GM21717 (cell line): ENCODE measurements around the gene PRKG1.
"Not testable (repeated sequence)": the region's sequence is repeated elsewhere in the genome, so short reads cannot be mapped to it uniquely, and the experiment has no call there.

Experiments used
- ATAC-seq: cut with Tn5 transposase; IDR thresholded peaks from one replicate; pipeline ENCODE4 v1.9.1; 2021; ENCODE audit warnings: mild to moderate bottlenecking, moderate library complexity; ENCODE audit not compliant: unreplicated experiment

Gene PRKG1

GRCh38 chr10:51168086-51168815, 94.0 kb downstream of the PRKG1 start:
- no peak for ATAC-seq

DNA sequence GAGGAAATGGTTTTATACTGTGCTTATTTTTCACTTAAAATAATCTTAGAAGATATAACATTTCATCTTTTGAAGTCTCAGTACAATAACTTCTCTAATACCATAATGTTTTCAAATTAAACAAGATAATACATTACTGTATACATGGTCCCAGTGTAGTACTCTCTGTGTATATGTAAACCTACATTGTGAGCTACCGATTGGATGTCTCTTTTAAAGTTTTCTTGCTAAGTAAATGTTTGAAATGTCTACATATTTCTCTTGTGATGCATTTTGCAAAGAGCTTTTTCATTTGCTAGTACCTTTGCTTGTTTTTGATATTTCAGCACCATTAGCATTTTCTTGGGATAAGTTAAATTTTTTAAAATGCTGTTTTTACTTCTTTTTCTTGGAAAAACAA, 94.8 kb downstream of the PRKG1 start:
- ATAC-seq: no peak

DNA sequence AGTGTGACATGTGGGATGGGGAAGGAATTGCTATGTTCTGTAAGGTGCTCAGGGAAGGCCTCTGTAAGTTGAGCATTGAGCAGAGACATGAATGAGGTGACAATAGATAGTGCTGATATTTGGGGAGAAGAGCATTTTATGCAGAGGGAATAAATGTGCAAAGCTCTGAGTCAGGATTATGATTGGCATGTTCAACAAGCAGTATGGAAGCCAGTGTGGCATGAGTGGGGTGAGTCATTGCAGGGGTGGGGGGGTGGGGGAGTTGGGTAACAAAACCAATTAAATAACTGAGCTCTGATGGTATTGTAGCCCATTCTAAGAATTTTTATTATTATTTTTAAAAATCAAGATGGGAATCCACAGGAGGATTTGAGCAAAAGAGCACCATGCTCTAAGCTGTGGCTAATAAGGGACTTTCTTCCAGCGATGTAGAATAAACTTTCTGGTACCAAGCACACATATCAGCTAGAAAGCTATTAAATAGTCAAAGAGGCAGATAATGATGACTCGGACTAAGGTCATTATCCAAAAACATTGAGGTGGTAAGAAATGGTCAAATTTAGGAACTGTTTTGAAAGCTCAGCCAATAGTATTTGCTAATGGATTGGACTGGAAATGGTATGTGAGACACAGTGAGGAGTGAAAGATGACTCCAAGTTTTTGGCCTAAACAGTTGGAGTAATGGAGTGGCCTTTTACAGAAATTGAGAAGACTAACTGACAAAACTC, 96.4 kb downstream of the PRKG1 start:
- ATAC-seq: no peak

GRCh38 chr10:51171946-51172345, 97.7 kb downstream of the PRKG1 start:
- no peak for ATAC-seq

DNA sequence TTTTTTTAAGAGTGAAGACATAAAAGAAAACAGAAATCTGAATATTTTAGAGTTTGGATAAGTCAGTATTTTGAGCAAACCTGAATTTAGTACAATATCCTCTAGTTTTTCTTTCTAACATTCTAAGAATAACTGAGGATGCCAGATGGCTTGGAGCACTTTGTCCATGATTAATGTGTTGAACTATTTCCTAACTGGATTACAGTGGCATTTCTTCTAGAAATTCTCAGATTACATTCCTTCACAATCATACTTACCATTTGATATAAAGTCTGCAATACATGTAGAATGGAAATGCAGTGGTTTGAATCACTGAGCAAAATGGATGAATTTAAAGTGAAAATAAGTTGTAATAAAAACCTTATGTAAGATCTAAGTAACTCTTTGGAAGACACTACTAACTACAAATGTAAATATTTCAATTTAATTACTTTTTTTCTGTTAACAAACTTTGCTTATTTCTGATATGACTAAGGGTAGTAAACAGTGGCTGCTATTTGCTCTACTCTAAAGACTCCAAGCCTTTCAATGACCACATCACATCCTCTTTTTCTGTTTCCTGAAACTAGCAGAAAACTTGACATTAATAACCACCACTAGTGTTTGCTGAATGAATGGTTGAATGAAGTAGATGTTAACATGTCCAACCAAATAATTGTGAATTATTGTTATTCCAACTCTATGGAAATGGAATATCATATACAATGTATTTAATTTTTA, 102.8 kb downstream of the PRKG1 start:
- ATAC-seq: no peak

GRCh38 chr10:51178634-51179033, 104.3 kb downstream of the PRKG1 start:
- ATAC-seq: no peak

DNA sequence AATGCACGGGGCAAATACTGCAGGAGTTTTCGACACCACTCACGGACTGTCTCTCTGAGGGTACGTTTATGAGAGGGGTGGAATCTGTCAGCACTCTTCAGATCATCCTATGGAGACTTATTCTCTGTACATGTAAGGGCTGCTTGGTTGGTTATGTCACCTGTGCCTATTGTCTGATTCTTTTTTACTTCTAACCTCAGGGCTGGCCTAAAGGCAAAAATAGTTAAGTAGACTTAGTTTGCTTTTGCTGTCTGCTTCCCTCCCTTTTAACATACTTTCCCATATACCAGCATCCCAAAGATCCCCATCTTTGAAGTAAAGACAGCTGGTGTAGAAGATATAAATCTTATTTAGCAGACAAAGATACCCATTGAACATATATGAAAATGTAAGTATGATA, 105.9 kb downstream of the PRKG1 start:
- no peak for ATAC-seq

- no peak for ATAC-seq
These were observed 109.5 kb downstream of the PRKG1 start for GRCh38 chr10:51183783-51184182.

DNA sequence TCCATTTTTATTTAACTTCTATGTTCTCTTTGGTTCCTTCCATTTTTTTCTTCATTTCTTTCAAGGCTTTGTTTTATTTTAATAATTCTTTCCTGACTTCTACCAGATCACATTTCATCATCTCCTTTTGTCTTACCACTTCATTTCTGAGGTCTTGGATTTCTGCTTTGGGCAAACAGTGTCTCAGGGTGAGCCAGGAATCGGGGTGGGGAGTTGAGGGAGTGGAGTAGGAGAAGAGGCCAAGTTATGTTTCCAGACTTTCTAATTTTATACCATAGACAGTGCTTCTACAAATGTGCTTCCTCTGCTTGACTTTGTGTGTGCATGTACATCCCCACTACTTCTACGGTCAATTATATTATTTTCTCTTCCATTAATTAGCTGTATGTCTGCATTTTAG, 112.1 kb downstream of the PRKG1 start:
- no peak for ATAC-seq

- ATAC-seq: no peak
These were observed 113.7 kb downstream of the PRKG1 start for GRCh38 chr10:51188008-51188407.

- no peak for ATAC-seq
These were observed 114.6 kb downstream of the PRKG1 start for GRCh38 chr10:51188866-51189265.

DNA sequence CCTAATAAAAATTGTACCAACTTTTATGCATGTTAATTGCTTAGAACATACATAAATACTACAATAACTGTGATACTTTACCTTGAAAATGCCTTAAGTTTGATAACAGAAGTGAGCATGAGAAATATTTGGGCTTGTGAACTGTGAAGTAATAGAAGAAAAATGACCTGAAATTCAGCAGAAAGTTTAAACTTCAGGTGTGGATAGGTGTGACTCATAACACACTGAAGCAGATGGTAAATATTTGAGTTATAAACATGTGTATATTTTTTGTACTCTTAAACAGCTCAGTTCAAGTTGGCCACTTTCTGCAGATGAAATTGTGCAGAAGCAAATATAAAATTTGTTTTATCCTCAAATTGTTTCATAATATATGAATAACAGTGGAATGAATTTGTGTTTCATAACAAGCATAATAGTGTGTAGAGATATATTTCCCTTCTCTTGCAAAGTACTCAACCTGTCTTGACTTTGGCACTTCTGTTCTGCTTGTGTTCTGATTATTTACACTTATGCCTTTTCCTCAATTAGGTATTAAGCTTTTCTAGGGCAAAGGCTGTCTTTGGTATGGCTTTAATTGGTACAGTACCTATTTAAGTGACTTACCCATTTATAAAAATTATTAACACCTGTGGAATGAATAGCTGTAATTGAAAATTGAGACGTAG, 122.4 kb downstream of the PRKG1 start:
- no peak for ATAC-seq

GRCh38 chr10:51198170-51198569, 123.9 kb downstream of the PRKG1 start:
- no peak for ATAC-seq

GRCh38 chr10:51201947-51202346, 127.7 kb downstream of the PRKG1 start:
- ATAC-seq: no peak

DNA sequence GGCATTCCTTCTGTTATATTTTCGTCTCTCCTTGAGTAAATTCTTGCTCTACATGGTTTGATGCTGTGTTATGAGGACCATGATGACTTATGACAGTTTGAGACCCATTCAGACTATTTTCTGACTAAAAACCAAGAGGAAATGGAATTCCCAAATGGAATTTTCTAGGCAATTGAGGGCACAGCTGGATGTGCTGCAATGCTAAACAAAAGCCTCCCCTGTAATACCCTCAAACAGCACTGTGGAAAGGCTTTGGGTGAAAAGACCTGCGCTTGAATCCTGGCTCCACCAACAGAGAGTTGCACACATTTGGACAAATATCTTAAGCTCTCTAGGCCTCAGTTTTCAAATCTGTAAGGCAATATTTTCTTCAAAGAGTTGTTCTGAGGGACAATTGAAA, 129.1 kb downstream of the PRKG1 start:
- no peak for ATAC-seq

DNA sequence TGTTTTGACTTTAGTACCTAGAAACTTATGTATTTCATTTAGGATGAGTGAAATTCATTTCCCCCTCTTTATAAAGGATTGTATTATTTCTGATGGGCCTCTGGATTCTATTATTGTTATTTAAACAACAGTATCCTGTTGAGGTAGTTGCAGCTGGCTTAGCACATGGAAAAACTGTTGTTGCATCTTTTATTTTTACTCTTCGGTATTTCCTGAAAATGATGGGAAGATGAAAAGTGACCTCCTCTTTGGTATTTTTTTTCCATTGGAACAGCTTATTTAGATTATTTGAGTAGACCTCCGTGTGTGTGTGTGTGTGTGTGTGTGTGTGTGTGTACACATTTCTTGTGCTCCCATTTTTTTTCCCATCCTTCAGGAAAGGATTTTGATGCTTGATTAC, 129.8 kb downstream of the PRKG1 start:
- ATAC-seq: no peak

DNA sequence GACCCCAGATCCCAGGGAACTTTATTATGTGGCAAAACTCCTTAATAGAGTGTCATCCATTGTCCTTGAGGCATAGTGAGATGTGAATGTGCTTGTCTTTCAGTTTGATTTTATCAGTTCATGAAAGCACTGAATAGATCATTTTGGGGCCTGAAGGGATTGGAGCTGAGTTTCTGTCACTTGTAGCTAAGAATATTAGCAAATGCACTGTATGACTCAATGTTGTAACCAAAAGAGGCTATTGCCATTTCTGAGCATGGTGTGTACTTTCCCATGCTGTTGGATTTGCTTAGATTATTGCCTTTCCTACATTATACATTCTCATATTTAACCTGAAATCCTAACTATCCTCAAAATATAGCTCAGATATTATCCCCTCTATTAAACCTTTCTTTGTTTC, 130.4 kb downstream of the PRKG1 start:
- ATAC-seq: no peak

DNA sequence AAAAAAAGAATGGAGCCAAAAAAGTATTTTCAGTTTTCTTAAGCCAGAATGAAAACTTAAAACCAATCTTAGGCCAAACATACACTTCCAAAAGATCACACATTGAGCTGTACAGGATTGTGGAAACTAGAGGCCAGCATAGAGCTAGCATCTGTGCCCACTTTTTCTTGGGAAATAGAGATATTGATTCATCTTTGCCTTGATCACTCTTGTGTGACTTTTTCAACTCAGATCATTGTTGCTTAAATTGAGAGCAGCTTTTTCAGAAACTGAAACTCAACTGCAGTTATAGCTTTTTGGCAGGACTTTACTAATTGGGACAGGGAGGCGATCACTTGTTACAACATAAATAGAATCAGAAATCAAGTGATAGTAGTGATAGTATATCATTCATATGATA, 132.2 kb downstream of the PRKG1 start:
- no peak for ATAC-seq

GRCh38 chr10:51212937-51213336, 138.7 kb downstream of the PRKG1 start:
- not testable (repeated sequence) for ATAC-seq

GRCh38 chr10:51214207-51215196, 140.2 kb downstream of the PRKG1 start:
- ATAC-seq: no peak
